HEK293 (cell line): ENCODE results near the gene IGFBP7.

ENCODE experiments used
- CTCF ChIA-PET: fragments of 350-600 bp; formaldehyde crosslinking; extraction: SDS; loops from one replicate; lab custom pipeline; 2021; ENCODE audit warnings: antibody characterized with exemption; lab: Yijun Ruan, JAX
- POLR2A ChIA-PET: fragments of 300-600 bp; formaldehyde crosslinking; extraction: SDS; loops from one replicate; lab custom pipeline; 2020; ENCODE audit warnings: antibody characterized with exemption, inconsistent platforms; lab: Yijun Ruan, JAX
- H3K27ac ChIP-seq: fragments of 200-500 bp; sonication (Bioruptor generic); 2 replicates; pipeline ENCODE4 v1.5.1; 2014; ENCODE audit warnings: low read depth, low read length, control low read depth, inconsistent platforms; ENCODE audit errors: extremely low read depth
- H3K36me3 ChIP-seq, 2 experiments: fragments of 200-500 bp in 1 of 2; sonication (Bioruptor generic) in 1 of 2; 1 replicate in 1 of 2; 2 replicates in 1 of 2; pipeline ENCODE4 v1.5.1; 2014 to 2017; ENCODE audit warnings: inconsistent platforms in 2 of 2, low read length in 2 of 2; ENCODE audit not compliant: control insufficient read depth in 2 of 2, insufficient read depth in 1 of 2
- H3K4me1 ChIP-seq: fragments of 200-500 bp; sonication (Bioruptor generic); 2 replicates; pipeline ENCODE4 v1.5.1; 2014; ENCODE audit warnings: mild to moderate bottlenecking, low read length, inconsistent platforms; ENCODE audit not compliant: control insufficient read depth, insufficient read depth
- H3K4me3 ChIP-seq: 2 replicates; pipeline ENCODE4 v1.5.1; 2011; ENCODE audit warnings: low read depth, mild to moderate bottlenecking, control low read depth, low read length, moderate library complexity
- H3K9me3 ChIP-seq: fragments of 200-500 bp; sonication (Bioruptor generic); 2 replicates; pipeline ENCODE4 v1.5.1; 2014; ENCODE audit warnings: low read depth, low read length, inconsistent platforms; ENCODE audit not compliant: control insufficient read depth, insufficient read depth
- BCL11A ChIP-seq: fragments of 450-650 bp; formaldehyde crosslinking; IDR thresholded peaks from 2 replicates; pipeline ENCODE4 v1.5.1; 2016; ENCODE audit warnings: low read depth, missing biosample characterization, missing genetic modification characterization
- FEZF1 ChIP-seq: fragments of 450-650 bp; formaldehyde crosslinking; IDR thresholded peaks from 2 replicates; pipeline ENCODE4 v1.5.1; 2016; ENCODE audit warnings: missing biosample characterization, missing genetic modification characterization
- INSM2 ChIP-seq: fragments of 450-650 bp; formaldehyde crosslinking; IDR thresholded peaks from 2 replicates; pipeline ENCODE4 v1.5.1; 2016; ENCODE audit warnings: missing biosample characterization, missing genetic modification characterization
- KLF16 ChIP-seq: fragments of 450-650 bp; formaldehyde crosslinking; IDR thresholded peaks from 2 replicates; pipeline ENCODE4 v1.5.1; 2017; ENCODE audit warnings: missing biosample characterization, missing genetic modification characterization
- SCRT2 ChIP-seq: fragments of 450-650 bp; formaldehyde crosslinking; IDR thresholded peaks from 2 replicates; pipeline ENCODE4 v1.5.1; 2016; ENCODE audit warnings: missing biosample characterization, missing genetic modification characterization
- SP7 ChIP-seq: fragments of 450-650 bp; formaldehyde crosslinking; IDR thresholded peaks from 2 replicates; pipeline ENCODE4 v1.5.1; 2016; ENCODE audit warnings: missing biosample characterization, missing genetic modification characterization
- TRIM28 ChIP-seq: IDR thresholded peaks from 2 replicates; pipeline ENCODE4 v1.6.1; 2011; ENCODE audit warnings: low read length, control low read depth, borderline replicate concordance
- ZBTB44 ChIP-seq: fragments of 450-650 bp; IDR thresholded peaks from 2 replicates; pipeline ENCODE4 v1.5.1; 2018; ENCODE audit warnings: missing biosample characterization, mild to moderate bottlenecking, missing genetic modification characterization
- ZEB2 ChIP-seq: fragments of 450-650 bp; formaldehyde crosslinking; IDR thresholded peaks from 2 replicates; pipeline ENCODE4 v1.5.1; 2016; ENCODE audit warnings: missing biosample characterization, missing genetic modification characterization
- ZFP3 ChIP-seq: fragments of 450-650 bp; formaldehyde crosslinking; IDR thresholded peaks from 2 replicates; pipeline ENCODE4 v1.5.1; 2016; ENCODE audit warnings: low read depth, missing biosample characterization, missing genetic modification characterization
- ZNF10 ChIP-seq: fragments of 450-650 bp; formaldehyde crosslinking; IDR thresholded peaks from 2 replicates; pipeline ENCODE4 v1.5.1; 2017; ENCODE audit warnings: missing biosample characterization, missing genetic modification characterization
- ZNF114 ChIP-seq: fragments of 450-650 bp; formaldehyde crosslinking; IDR thresholded peaks from 2 replicates; pipeline ENCODE4 v1.5.0; 2017; ENCODE audit warnings: missing biosample characterization, missing genetic modification characterization
- ZNF223 ChIP-seq: fragments of 450-650 bp; formaldehyde crosslinking; IDR thresholded peaks from 2 replicates; pipeline ENCODE4 v1.5.1; 2016; ENCODE audit warnings: missing biosample characterization, missing genetic modification characterization
- ZNF23 ChIP-seq: fragments of 450-650 bp; formaldehyde crosslinking; IDR thresholded peaks from 2 replicates; pipeline ENCODE4 v1.5.1; 2016; ENCODE audit warnings: missing biosample characterization, missing genetic modification characterization, borderline replicate concordance
- ZNF311 ChIP-seq: fragments of 450-650 bp; formaldehyde crosslinking; IDR thresholded peaks from 2 replicates; pipeline ENCODE4 v1.5.1; 2017; ENCODE audit warnings: missing biosample characterization, missing genetic modification characterization, borderline replicate concordance
- ZNF341 ChIP-seq: fragments of 450-650 bp; formaldehyde crosslinking; IDR thresholded peaks from 2 replicates; pipeline ENCODE4; 2016; ENCODE audit warnings: low read depth, missing biosample characterization, missing genetic modification characterization
- ZNF366 ChIP-seq: fragments of 450-650 bp; formaldehyde crosslinking; conservative IDR thresholded peaks from 2 replicates; pipeline ENCODE4 v1.5.1; 2016; ENCODE audit warnings: missing biosample characterization, missing genetic modification characterization
- ZNF529 ChIP-seq: fragments of 450-650 bp; formaldehyde crosslinking; IDR thresholded peaks from 2 replicates; pipeline ENCODE4 v1.5.1; 2017; ENCODE audit warnings: missing genetic modification characterization, missing biosample characterization; ENCODE audit not compliant: insufficient replicate concordance
- ZNF560 ChIP-seq: fragments of 450-650 bp; formaldehyde crosslinking; IDR thresholded peaks from 2 replicates; pipeline ENCODE4 v1.5.1; 2017; ENCODE audit warnings: missing biosample characterization, missing genetic modification characterization, borderline replicate concordance
- ZNF571 ChIP-seq: fragments of 450-650 bp; formaldehyde crosslinking; IDR thresholded peaks from 2 replicates; pipeline ENCODE4 v1.5.0; 2017; ENCODE audit warnings: missing biosample characterization, missing genetic modification characterization
- ZNF610 ChIP-seq: fragments of 450-650 bp; formaldehyde crosslinking; IDR thresholded peaks from 2 replicates; pipeline ENCODE4 v1.5.1; 2016; ENCODE audit warnings: missing biosample characterization, missing genetic modification characterization, borderline replicate concordance
- ZNF837 ChIP-seq: fragments of 450-650 bp; formaldehyde crosslinking; IDR thresholded peaks from 2 replicates; pipeline ENCODE4 v1.5.1; 2016; ENCODE audit warnings: missing biosample characterization, missing genetic modification characterization
- ZSCAN16 ChIP-seq: fragments of 450-650 bp; formaldehyde crosslinking; IDR thresholded peaks from 2 replicates; pipeline ENCODE4 v1.5.1; 2016; ENCODE audit warnings: missing biosample characterization, missing genetic modification characterization
- ZSCAN5A ChIP-seq: fragments of 450-650 bp; formaldehyde crosslinking; IDR thresholded peaks from 2 replicates; pipeline ENCODE4 v1.5.1; 2016; ENCODE audit warnings: missing biosample characterization, missing genetic modification characterization
- TF ChIP-seq, protein P1 (sequence below): fragments of 450-650 bp; formaldehyde crosslinking; conservative IDR thresholded peaks from 2 replicates; pipeline ENCODE4 v1.5.1; 2016; ENCODE audit warnings: low read depth, missing biosample characterization, missing genetic modification characterization

Gene IGFBP7

GRCh38 chr4:57113870-57114269 is 3.7 kb upstream of the IGFBP7 start (continued):
- TF ChIP-seq ZNF560 (tag by site-specific recombination) (no peak), ZNF10 (tag by site-specific recombination) (no peak)

GRCh38 chr4:57110640-57111511 is 691 bp upstream of the IGFBP7 start:
- TF ChIP-seq ZNF529: no peak
- no peak for TF ChIP-seq ZSCAN5A (tag by site-specific recombination)
- TF ChIP-seq ZFP3 (tag by site-specific recombination): no peak
- TF ChIP-seq ZNF10 (tag by site-specific recombination): no peak
- TF ChIP-seq ZNF366 (tag by site-specific recombination): no peak
- TF ChIP-seq ZNF23 (tag by site-specific recombination): no peak
- peak; percentile 71 for TF ChIP-seq ZNF341 (tag by site-specific recombination)
- TF ChIP-seq, protein P1, sequence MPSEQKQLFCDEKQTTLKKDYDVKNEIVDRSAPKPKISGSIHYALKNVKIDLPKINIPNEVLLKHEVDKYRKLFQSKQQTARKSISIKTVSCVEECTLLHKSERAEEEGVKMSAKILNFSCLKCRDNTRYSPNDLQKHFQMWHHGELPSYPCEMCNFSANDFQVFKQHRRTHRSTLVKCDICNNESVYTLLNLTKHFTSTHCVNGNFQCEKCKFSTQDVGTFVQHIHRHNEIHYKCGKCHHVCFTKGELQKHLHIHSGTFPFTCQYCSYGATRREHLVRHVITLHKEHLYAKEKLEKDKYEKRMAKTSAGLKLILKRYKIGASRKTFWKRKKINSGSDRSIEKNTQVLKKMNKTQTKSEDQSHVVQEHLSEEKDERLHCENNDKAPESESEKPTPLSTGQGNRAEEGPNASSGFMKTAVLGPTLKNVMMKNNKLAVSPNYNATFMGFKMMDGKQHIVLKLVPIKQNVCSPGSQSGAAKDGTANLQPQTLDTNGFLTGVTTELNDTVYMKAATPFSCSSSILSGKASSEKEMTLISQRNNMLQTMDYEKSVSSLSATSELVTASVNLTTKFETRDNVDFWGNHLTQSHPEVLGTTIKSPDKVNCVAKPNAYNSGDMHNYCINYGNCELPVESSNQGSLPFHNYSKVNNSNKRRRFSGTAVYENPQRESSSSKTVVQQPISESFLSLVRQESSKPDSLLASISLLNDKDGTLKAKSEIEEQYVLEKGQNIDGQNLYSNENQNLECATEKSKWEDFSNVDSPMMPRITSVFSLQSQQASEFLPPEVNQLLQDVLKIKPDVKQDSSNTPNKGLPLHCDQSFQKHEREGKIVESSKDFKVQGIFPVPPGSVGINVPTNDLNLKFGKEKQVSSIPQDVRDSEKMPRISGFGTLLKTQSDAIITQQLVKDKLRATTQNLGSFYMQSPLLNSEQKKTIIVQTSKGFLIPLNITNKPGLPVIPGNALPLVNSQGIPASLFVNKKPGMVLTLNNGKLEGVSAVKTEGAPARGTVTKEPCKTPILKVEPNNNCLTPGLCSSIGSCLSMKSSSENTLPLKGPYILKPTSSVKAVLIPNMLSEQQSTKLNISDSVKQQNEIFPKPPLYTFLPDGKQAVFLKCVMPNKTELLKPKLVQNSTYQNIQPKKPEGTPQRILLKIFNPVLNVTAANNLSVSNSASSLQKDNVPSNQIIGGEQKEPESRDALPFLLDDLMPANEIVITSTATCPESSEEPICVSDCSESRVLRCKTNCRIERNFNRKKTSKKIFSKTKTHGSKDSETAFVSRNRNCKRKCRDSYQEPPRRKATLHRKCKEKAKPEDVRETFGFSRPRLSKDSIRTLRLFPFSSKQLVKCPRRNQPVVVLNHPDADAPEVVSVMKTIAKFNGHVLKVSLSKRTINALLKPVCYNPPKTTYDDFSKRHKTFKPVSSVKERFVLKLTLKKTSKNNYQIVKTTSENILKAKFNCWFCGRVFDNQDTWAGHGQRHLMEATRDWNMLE (tag by site-specific recombination): no peak
- no peak for TF ChIP-seq INSM2 (tag by site-specific recombination)
- no peak for TF ChIP-seq SP7 (tag by site-specific recombination)
- TF ChIP-seq ZNF837 (tag by site-specific recombination): no peak
- TF ChIP-seq ZBTB44 (tag by site-specific recombination): peak; percentile 32; the same call in 1 of the 2 replicates
- TF ChIP-seq ZNF571 (tag by site-specific recombination): no peak
- no peak for TF ChIP-seq ZNF311 (tag by site-specific recombination)
- TF ChIP-seq ZSCAN16 (tag by site-specific recombination): peak; percentile 93
- no peak for TF ChIP-seq ZEB2 (tag by site-specific recombination)
- TF ChIP-seq ZNF223: peak; percentile 48; the same call in 1 of the 2 replicates
- TF ChIP-seq SCRT2 (tag by site-specific recombination): peak; percentile 59
- TF ChIP-seq TRIM28: no peak
- no peak for TF ChIP-seq ZNF114 (tag by site-specific recombination)
- TF ChIP-seq KLF16 (tag by site-specific recombination): no peak
- 0 out of 2 replicates have a peak, but pooled peaks have one; percentile 34 for TF ChIP-seq FEZF1 (tag by site-specific recombination)
- no peak for TF ChIP-seq ZNF610
- no peak for TF ChIP-seq BCL11A
- ChIA-PET POLR2A (interaction anchor here (0.7 to 1.5 kb wide), 6 partner anchors 8 to 133 kb away, joined by 3 to 6 read pairs (median 5); partner anchors contain the start of gene NOA1), CTCF (no interaction called here)
- H3K4me3 ChIP-seq: no peak overlapping the region; the same call in none of the 2 replicates
- H3K36me3 ChIP-seq: no peaks in the 10 kb centered on the region
- H3K27ac ChIP-seq: peak overlapping the region; percentile 69; the same call in 1 of the 2 replicates
- no peaks in the 10 kb centered on the region for H3K4me1 ChIP-seq
- H3K9me3 ChIP-seq: no peaks in the 10 kb centered on the region
